Osteoblast (primary cell): ENCODE results near the gene ZNF740. TPM values are rescaled to one million over a fixed set of nuclear protein-coding genes. Genes with fewer than 3 reads are reported as not detected.
A peak's percentile ranks its signal among the peaks of the same experiment; 100 is the strongest.

Experiments used
- DNase-seq: peaks from one replicate; pipeline ENCODE4 v3.0.0; 2011; ENCODE audit warnings: low spot score, mixed read lengths; ENCODE audit not compliant: insufficient read length; ENCODE audit errors: missing footprints
- H2AFZ ChIP-seq: 2 replicates; pipeline ENCODE4 v1.6.0; 2011; ENCODE audit warnings: mild to moderate bottlenecking, low read length
- H3K27ac ChIP-seq: 2 replicates; pipeline ENCODE4 v1.5.1; 2011; ENCODE audit warnings: mild to moderate bottlenecking, low read depth, low read length, moderate library complexity
- H3K27me3 ChIP-seq: 2 replicates; pipeline ENCODE4 v1.6.0; 2012; ENCODE audit warnings: mild to moderate bottlenecking, control low read depth, inconsistent platforms, low read length, moderate library complexity; ENCODE audit not compliant: insufficient read depth
- H3K36me3 ChIP-seq: 2 replicates; pipeline ENCODE4 v1.5.1; 2011; ENCODE audit warnings: mild to moderate bottlenecking, low read length, control low read depth, moderate library complexity; ENCODE audit not compliant: insufficient read depth
- H3K4me1 ChIP-seq: 2 replicates; pipeline ENCODE4 v1.5.1; 2011; ENCODE audit warnings: mild to moderate bottlenecking, low read length, control low read depth, moderate library complexity; ENCODE audit not compliant: insufficient read depth
- H3K4me2 ChIP-seq: 2 replicates; pipeline ENCODE4 v1.6.0; 2011; ENCODE audit warnings: mild to moderate bottlenecking, low read length; ENCODE audit not compliant: insufficient read depth
- H3K4me3 ChIP-seq: fragments of 200-600 bp; sonication (generic); 3 replicates; pipeline ENCODE4 v1.5.1; 2012; ENCODE audit warnings: mild to moderate bottlenecking, low read length, inconsistent platforms; ENCODE audit not compliant: insufficient read depth
- H3K79me2 ChIP-seq: 2 replicates; pipeline ENCODE4 v1.6.0; 2012; ENCODE audit warnings: mild to moderate bottlenecking, low read length, control low read depth, inconsistent platforms; ENCODE audit not compliant: insufficient read depth
- H3K9me3 ChIP-seq: 2 replicates; pipeline ENCODE4 v1.5.1; 2011; ENCODE audit warnings: low read depth, low read length, control low read depth
- H4K20me1 ChIP-seq: 2 replicates; pipeline ENCODE4 v1.6.0; 2012; ENCODE audit warnings: mild to moderate bottlenecking, low read length, control low read depth; ENCODE audit not compliant: insufficient read depth
- total RNA-seq: library from RNA; depleted of rRNA; stranded (reverse); fragments of >200 nt; gene quantifications from 2 replicates; pipeline ENCODE4 v1.2.3, GENCODE V29; 2012
- TF ChIP-seq, protein P1 (sequence below): IDR thresholded peaks from 2 replicates; pipeline ENCODE4 v1.5.1; 2011; ENCODE audit warnings: mild to moderate bottlenecking, low read depth, low read length, moderate library complexity; ENCODE audit errors: extremely low read depth

ZNF740 gene
- total RNA-seq, 1 donor = 19.5 TPM

DNA sequence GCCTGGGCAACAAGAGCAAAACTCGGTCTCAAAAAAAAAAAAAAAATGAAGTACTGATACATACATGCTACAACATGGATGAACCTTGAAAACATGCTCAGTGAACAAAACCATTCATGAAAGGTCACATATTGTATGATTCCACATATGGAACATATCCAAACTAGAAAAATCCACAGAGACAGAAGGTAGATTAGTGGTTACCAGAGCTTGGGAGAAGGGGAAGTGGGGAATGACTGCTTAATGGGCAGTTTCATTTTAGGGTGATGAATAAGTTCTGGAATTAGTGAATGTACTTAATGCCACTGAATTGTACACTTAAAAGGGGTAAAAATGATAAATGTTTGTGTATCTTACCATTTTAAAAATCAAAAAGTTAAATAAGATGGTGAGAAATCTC, 23.8 kb downstream of the ZNF740 start:
- Histone ChIP-seq H3K36me3 (no peaks in the 10 kb centered on the region), H4K20me1 (no peaks in the 10 kb centered on the region), H3K4me1 (peaks cover 25% of the 10 kb centered on the region), H3K4me2 (no peak overlapping the region), H3K27me3 (no peaks in the 10 kb centered on the region), H3K27ac (no peak overlapping the region), H3K4me3 (no peak overlapping the region), H2AFZ (no peak overlapping the region), H3K79me2 (no peaks in the 10 kb centered on the region), H3K9me3 (no peaks in the 10 kb centered on the region)
- no peak for DNase-seq
- TF ChIP-seq, protein P1, sequence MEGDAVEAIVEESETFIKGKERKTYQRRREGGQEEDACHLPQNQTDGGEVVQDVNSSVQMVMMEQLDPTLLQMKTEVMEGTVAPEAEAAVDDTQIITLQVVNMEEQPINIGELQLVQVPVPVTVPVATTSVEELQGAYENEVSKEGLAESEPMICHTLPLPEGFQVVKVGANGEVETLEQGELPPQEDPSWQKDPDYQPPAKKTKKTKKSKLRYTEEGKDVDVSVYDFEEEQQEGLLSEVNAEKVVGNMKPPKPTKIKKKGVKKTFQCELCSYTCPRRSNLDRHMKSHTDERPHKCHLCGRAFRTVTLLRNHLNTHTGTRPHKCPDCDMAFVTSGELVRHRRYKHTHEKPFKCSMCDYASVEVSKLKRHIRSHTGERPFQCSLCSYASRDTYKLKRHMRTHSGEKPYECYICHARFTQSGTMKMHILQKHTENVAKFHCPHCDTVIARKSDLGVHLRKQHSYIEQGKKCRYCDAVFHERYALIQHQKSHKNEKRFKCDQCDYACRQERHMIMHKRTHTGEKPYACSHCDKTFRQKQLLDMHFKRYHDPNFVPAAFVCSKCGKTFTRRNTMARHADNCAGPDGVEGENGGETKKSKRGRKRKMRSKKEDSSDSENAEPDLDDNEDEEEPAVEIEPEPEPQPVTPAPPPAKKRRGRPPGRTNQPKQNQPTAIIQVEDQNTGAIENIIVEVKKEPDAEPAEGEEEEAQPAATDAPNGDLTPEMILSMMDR = no peak

DNA sequence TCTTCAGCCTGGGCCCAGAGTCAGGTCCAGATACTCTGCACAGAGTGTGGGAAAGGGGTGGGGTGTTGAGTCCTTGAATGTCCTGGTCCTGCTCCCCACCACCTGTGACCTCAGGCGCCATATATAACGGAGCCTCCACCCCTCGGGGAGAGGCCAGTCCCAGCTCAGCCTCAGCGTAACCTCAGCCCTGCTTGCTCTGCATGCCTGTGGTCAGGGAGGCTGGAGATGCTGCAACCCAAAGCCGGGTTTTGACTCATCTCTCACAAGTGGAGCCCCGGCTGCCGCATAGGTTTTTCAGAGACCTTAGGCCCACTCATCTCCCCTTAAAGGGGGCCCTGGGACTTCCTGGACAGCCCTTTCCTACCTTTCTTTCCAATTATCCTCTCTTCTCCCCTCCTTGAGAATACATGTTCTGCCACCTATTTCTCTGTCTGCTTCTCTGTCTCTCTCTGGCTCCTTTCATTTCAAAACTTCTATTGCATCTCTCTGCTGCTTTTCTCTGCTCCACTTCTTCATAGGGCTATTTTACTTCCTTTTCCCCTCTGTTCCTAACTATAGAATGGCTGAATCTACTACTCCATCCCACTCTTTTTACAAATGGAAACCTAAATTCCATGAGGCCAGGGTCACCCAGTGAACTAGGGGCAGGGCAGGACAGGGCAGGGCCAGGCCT, 25.4 kb downstream of the ZNF740 start:
- peaks cover 23% of the 10 kb centered on the region for H3K4me1 ChIP-seq
- TF ChIP-seq, protein P1 = no peak
- peaks cover 12% of the 10 kb centered on the region for H3K36me3 ChIP-seq
- peak; percentile 99 for DNase-seq
- no peak overlapping the region for H3K4me3 ChIP-seq
- no peaks in the 10 kb centered on the region for H4K20me1 ChIP-seq
- no peaks in the 10 kb centered on the region for H3K27me3 ChIP-seq
- peak overlapping the region; percentile 49 for H3K4me2 ChIP-seq
- H3K79me2 ChIP-seq = no peaks in the 10 kb centered on the region
- peak overlapping the region; percentile 42 for H2AFZ ChIP-seq
- peak overlapping the region; percentile 67 for H3K27ac ChIP-seq
- no peaks in the 10 kb centered on the region for H3K9me3 ChIP-seq

DNA sequence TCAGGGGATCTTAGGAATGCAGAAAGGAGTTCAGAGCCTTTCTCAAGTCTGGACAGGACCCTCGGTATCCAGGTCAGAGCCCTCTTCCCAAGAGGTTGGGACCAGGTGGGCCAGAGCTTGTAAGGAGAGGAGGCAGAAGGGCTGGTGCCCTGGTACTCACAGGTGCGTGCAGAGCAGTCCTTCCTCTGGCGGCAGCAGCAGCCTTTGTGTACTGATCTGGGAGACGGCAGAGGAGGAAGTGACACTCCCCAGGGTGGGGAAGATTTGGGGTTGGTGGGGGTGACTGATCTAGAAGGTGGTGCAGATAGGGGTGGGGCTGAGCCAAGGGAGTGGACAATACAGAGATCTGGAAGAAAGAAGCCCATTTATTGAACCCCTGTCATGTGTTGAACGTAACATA, 26.5 kb downstream of the ZNF740 start, which contains the start of gene ITGB7:
Gene ITGB7, minus strand, starts transcription at position 210 of the 400 bp plus-strand sequence. CDS start 6,808 bp downstream, outside the sequence.
- Histone ChIP-seq H3K36me3 (peaks cover 23% of the 10 kb centered on the region), H3K4me3 (no peak within 1 kb of the TSS), H2AFZ (peak within 1 kb of the TSS; percentile 42), H3K4me1 (peaks cover 18% of the 10 kb centered on the region), H3K4me2 (peak within 1 kb of the TSS; percentile 49), H3K9me3 (no peaks in the 10 kb centered on the region), H3K27ac (peak within 1 kb of the TSS; percentile 67), H3K27me3 (no peaks in the 10 kb centered on the region), H3K79me2 (no peaks in the 10 kb centered on the region), H4K20me1 (no peaks in the 10 kb centered on the region)
- DNase-seq = no peak
- TF ChIP-seq, protein P1 = no peak

DNA sequence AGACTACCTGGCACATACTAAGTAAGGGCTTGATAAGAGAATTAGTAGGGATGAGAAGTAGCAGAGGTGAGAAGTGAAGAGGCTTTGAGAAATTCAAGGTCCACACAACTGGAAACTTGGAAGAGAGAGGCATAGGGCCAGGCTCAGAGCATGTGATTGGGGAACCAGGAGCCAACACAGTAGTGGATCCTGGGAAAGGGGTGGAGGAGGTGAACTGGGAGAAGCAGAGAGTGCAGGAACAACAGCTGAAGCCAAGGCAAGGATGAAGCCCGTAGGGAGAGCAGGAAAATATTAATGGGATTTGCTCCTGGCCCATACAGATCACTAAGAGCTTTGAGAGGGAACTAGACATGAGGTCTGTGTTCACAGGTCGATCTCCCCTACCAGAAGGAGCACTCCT, 27.9 kb downstream of the ZNF740 start:
- H3K9me3 ChIP-seq = no peaks in the 10 kb centered on the region
- H3K4me1 ChIP-seq = peaks cover 23% of the 10 kb centered on the region
- DNase-seq = peak; percentile 59
- H4K20me1 ChIP-seq = no peaks in the 10 kb centered on the region
- H3K4me3 ChIP-seq = no peak overlapping the region
- TF ChIP-seq, protein P1 = no peak
- no peak overlapping the region for H2AFZ ChIP-seq
- H3K79me2 ChIP-seq = no peaks in the 10 kb centered on the region
- H3K27me3 ChIP-seq = no peaks in the 10 kb centered on the region
- H3K36me3 ChIP-seq = peaks cover 37% of the 10 kb centered on the region
- no peak overlapping the region for H3K4me2 ChIP-seq
- H3K27ac ChIP-seq = no peak overlapping the region
